K562 (cell line): ENCODE measurements around the gene ABHD12. TPM values are rescaled to one million over a fixed set of nuclear protein-coding genes. Genes with fewer than 3 reads are reported as not detected.
A peak's percentile ranks its signal among the peaks of the same experiment; 100 is the strongest.

ENCODE experiments used
- ARID1B ChIP-seq: fragments of 450-650 bp; IDR thresholded peaks from 2 replicates; pipeline ENCODE4 v1.6.1; 2016; ENCODE audit warnings: antibody characterized with exemption, mild to moderate bottlenecking, inconsistent platforms
- BHLHE40 ChIP-seq: IDR thresholded peaks from 2 replicates; pipeline ENCODE4 v1.6.1; 2011; ENCODE audit warnings: low read length, improper control_type of control experiment
- CBFA2T3 ChIP-seq: fragments of 450-650 bp; IDR thresholded peaks from 2 replicates; pipeline ENCODE4 v1.6.1; 2017
- CCNT2 ChIP-seq: IDR thresholded peaks from 2 replicates; pipeline ENCODE4 v1.6.1; 2011; ENCODE audit warnings: borderline replicate concordance, low read depth, mild to moderate bottlenecking, moderate library complexity, mixed read lengths, low read length; ENCODE audit not compliant: insufficient read length; ENCODE audit errors: extremely low read depth
- ELF4 ChIP-seq: fragments of 450-650 bp; formaldehyde crosslinking; IDR thresholded peaks from 2 replicates; pipeline ENCODE4 v1.4.0; 2022; ENCODE audit warnings: missing genetic modification characterization
- EP300 ChIP-seq: IDR thresholded peaks from 2 replicates; pipeline ENCODE4 v1.6.1; 2012; ENCODE audit warnings: low read length, improper control_type of control experiment
- EP400 ChIP-seq: fragments of 450-650 bp; IDR thresholded peaks from 2 replicates; pipeline ENCODE4 v1.6.1; 2017; ENCODE audit warnings: antibody characterized with exemption, mild to moderate bottlenecking, moderate library complexity
- ESRRA ChIP-seq: fragments of 450-650 bp; IDR thresholded peaks from 2 replicates; pipeline ENCODE4 v1.6.1; 2014; ENCODE audit warnings: low read depth, mild to moderate bottlenecking, moderate library complexity, borderline replicate concordance
- HDAC2 ChIP-seq: fragments of 450-650 bp; IDR thresholded peaks from 2 replicates; pipeline ENCODE4 v1.6.1; 2016; ENCODE audit warnings: mild to moderate bottlenecking
- HLTF ChIP-seq: fragments of 450-650 bp; IDR thresholded peaks from 2 replicates; pipeline ENCODE4 v1.6.1; 2016
- MAFG ChIP-seq: fragments of 450-650 bp; conservative IDR thresholded peaks from 2 replicates; pipeline ENCODE4 v1.6.1; 2016; ENCODE audit warnings: missing genetic modification characterization, missing compliant biosample characterization
- REST ChIP-seq, 2 experiments: fragments of 450-650 bp; formaldehyde crosslinking in 1 of 2; IDR thresholded peaks; 2 replicates each; pipeline versions ENCODE4 v1.4.0 to v1.6.1; 2014 to 2020; ENCODE audit warnings: mild to moderate bottlenecking in 2 of 2, borderline replicate concordance in 1 of 2, low read depth in 1 of 2
- SMARCE1 ChIP-seq: fragments of 450-650 bp; IDR thresholded peaks from 2 replicates; pipeline ENCODE4 v1.7.1; 2016; ENCODE audit warnings: mild to moderate bottlenecking
- TSC22D4 ChIP-seq: fragments of 450-650 bp; IDR thresholded peaks from 2 replicates; pipeline ENCODE4 v1.6.1; 2016; ENCODE audit warnings: missing genetic modification characterization, missing biosample characterization, control low read depth
- ZNF133 ChIP-seq: fragments of 250-450 bp; sonication (Bioruptor Pico); IDR thresholded peaks from 2 replicates; pipeline ENCODE4 v1.4.0; 2020; ENCODE audit warnings: mild to moderate bottlenecking
- ZNF175 ChIP-seq: fragments of 200-800 bp; sonication (Bioruptor generic); IDR thresholded peaks from 2 replicates; pipeline ENCODE4 v1.6.1; 2016; ENCODE audit warnings: low read depth, mild to moderate bottlenecking, missing genetic modification characterization, missing compliant biosample characterization
- ZNF347 ChIP-seq: fragments of 450-650 bp; formaldehyde crosslinking; IDR thresholded peaks from 2 replicates; pipeline ENCODE4 v1.4.0; 2020; ENCODE audit warnings: low read depth, mild to moderate bottlenecking, moderate library complexity
- ZNF384 ChIP-seq: IDR thresholded peaks from 2 replicates; pipeline ENCODE4 v1.6.1; 2012; ENCODE audit warnings: low read depth, low read length, improper control_type of control experiment
- polyA plus RNA-seq, 8 experiments: library from polyadenylated mRNA; depleted of rRNA in 4 of 8; stranded (reverse) in 5 of 8; unstranded in 3 of 8; fragments of >200 nt; fragmentation: Nextera tagmentation in 2 of 8; fragmentation: Illumina TruSeq in 1 of 8; extraction: Ambion mirVana in 2 of 8; extraction: Trizol in 1 of 8; gene quantifications; 2 replicates each; pipeline versions ENCODE4 v1.2.1 to v1.2.3, GENCODE V29; 2011 to 2014; ENCODE audit warnings: inconsistent platforms in 1 of 8, missing spikeins in 1 of 8
- total RNA-seq, 7 experiments: library from RNA; depleted of rRNA in 6 of 7; stranded (reverse); fragments of >200 nt in 6 of 7; fragmentation: Illumina TruSeq in 2 of 7; extraction: Trizol in 2 of 7; gene quantifications; 2 replicates each; pipeline versions ENCODE4 v1.2.1 to v1.2.3, GENCODE V29; 2011 to 2021; ENCODE audit warnings: low replicate concordance in 1 of 7
- TF ChIP-seq, protein P1 (sequence below): sonication (generic); IDR thresholded peaks from 2 replicates; pipeline ENCODE4 v1.6.1; 2016

The ABHD12 gene
- total and polyA plus RNA-seq, 9 of the 15 experiments (the other 6 are each of a cell fraction or from before 2014, with no cell fraction given): 0.65 to 15.6 (median 9.1) TPM

DNA sequence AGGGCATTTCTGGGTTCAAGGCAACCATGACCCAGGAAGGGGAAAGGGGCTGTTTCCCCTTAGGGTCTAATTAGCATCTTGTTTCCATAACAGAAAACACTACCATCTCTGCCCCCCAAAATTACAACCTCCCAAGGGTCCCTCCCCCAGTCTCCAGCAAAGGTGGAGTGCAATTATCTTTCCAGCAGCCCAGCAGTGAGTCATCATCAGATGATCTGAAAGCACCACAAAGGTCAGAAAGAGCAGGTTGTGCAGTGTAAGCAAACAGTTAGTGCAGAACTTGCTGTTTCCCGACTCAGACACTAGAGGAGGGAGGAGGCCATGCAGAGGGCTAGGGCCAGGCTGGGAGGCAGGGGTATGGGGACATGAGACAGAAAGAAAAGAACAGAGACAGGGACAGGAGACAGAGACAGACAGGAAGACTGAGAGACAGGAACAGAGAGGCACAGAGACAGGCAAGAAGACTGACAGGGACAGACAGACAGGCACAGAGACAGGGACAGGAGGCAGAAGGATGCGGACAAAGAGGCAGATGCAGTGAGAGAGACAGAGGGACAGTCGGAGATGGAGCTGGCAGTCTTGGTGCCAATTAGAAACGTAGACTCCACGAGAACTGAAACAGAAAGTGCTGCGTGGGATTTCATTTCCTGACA lies 80.2 kb downstream of the ABHD12 start (continued):
- TF ChIP-seq SMARCE1 (peak; percentile 96), CBFA2T3 (peak; percentile 88), TSC22D4 (tag) (no peak), ELF4 (CRISPR knock-in tag) (peak; percentile 87), ESRRA (peak; percentile 75; the same call in 1 of the 2 replicates), REST (IDR thresholded peaks at IDR 0.05; ENCODE audit: borderline replicate concordance) (peak; percentile 59; the same call in 1 of the 2 replicates), REST (CRISPR knock-in tag; IDR thresholded peaks at IDR 0.05; ENCODE audit: low read depth) (no peak), MAFG (tag) (peak; percentile 83), BHLHE40 (peak; percentile 4; the same call in 1 of the 2 replicates), ZNF175 (CRISPR knock-in tag) (peak; percentile 47; the same call in 1 of the 2 replicates), ZNF384 (0 out of 2 replicates have a peak, but pooled peaks have one; percentile 22), ZNF347 (CRISPR knock-in tag) (no peak), ZNF133 (CRISPR knock-in tag) (no peak), HLTF (peak; percentile 50; the same call in 1 of the 2 replicates), EP400 (0 out of 2 replicates have a peak, but pooled peaks have one; percentile 53), CCNT2 (no peak), EP300 (peak; percentile 80), ARID1B (peak; percentile 94), HDAC2 (0 out of 2 replicates have a peak, but pooled peaks have one; percentile 72)
- TF ChIP-seq, protein P1, sequence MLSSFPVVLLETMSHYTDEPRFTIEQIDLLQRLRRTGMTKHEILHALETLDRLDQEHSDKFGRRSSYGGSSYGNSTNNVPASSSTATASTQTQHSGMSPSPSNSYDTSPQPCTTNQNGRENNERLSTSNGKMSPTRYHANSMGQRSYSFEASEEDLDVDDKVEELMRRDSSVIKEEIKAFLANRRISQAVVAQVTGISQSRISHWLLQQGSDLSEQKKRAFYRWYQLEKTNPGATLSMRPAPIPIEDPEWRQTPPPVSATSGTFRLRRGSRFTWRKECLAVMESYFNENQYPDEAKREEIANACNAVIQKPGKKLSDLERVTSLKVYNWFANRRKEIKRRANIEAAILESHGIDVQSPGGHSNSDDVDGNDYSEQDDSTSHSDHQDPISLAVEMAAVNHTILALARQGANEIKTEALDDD: 0 out of 2 replicates have a peak, but pooled peaks have one; percentile 24
